Measurements from ENCODE around the gene STX5.

DNA sequence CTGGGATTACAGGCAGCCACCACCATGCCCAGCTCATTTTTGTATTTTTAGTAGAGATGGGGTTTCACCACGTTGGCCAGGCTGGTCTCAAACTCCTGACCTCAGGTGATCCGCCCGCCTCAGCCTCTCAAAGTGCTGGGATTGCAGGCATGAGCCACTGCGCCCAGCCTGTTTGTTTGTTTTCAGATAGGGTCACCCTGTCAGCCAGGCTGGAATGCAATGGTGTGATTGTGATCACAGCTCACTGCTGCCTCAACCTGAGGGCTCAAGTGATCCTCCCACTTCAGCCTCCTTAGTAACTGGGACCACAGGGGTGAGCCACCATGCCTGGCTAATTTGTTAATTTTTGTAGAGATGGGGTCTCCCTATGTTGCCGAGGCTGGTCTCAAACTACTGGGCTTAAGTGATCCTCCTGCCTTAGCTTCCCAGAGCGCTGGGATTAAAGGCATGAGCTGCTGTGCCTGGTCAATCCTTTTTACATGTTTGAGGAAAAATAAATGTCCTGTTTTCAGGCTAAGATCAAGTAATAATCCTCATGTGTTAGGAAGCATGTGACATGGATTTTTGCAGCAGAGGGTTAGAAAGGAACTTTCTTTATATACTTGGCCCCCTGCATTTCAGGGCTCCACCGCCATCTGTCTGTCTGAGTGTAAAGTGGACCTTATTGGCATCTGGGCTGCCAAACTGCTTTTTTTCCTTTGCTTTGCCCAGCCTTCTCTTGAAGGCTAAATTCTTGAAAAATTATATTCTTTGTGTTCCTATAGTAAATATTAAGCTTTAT is 44.0 kb upstream of the STX5 start:
- TF ChIP-seq CTCF (IDR thresholded peaks at IDR 0.05; ENCODE audit: low read depth, low read length, poor library complexity, severe bottlenecking) (no peak), EZH2phosphoT487 (IDR thresholded peaks at IDR 0.05; ENCODE audit: borderline replicate concordance, low read length) (no peak)
